Measurements from ENCODE around the gene PTH1R. TPM values are rescaled to one million over a fixed set of nuclear protein-coding genes. Genes with fewer than 3 reads are reported as not detected.

PTH1R gene
- total RNA-seq = 1 to 10 TPM; 5.6 to 8.9 TPM

DNA sequence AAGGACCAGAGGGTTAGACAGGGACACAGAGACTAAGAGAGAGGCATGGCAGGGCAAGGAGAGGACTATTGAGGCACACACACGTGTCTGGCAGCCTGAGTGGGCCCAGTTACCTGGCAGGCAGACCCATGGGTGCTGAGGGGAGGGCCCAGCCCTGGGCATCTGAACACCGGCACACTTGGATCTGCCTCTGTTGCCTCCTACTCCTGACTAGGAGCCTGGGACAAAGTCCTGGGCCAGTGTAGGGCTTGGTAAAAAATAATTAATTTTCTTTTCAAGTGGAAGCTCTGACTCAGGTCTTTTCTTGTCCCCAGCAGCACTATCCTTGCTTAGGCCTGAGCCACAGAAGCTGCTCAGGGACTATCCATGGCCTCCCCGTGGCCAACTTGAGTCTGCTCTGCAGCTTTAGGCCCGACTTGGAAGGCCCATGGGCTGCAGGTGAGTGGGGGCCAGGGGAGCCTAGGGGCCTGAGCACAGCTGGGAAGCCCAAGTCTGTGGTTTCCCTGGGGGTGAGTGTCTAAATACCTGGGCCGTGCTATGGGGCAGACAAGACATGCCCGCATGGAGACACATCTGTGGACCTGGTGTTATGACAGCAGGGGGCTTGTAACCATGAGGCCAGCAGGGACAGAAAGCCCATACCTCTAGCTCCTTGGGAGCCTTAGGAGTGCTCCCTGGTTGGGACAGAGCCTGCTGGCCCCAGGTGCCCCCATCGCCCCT, at the start of gene PTH1R:
TSS of gene PTH1R (plus strand) at position 316 of the 720 bp plus-strand sequence. CDS start 5,839 bp downstream, outside the sequence.
- H3K4me1 ChIP-seq (ENCODE audit: control insufficient read depth in 1 of 2, low read depth in 2 of 2) = peaks cover 23 to 45% of the 10 kb centered on the region in 2 donors

DNA sequence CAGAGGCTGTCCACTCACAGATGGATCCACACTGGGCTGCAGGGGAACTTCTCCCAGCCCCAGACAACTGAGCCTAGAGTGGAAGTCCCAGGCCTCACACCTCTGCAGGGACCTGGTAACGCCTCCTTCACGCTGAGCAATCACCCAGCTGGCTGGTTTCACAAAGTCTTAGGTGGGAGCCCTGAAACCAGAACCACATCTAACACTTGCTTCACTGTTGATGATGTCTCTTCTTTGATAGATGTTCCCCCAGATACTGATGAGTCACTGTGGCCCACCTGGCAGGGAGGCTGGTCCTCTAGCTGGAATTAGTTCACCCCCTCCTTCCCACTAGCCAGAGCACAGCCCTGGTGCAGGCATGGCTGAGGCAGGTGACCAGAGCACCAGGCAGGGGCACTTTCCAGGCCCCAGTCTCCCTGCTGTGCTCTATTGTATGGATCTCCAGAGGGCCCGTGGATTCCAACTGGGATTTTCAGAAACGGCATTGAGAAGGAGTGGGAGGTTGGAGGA, 47.8 kb upstream of the PTH1R start:
- H3K27ac ChIP-seq = no peak overlapping the region
- ATAC-seq (ENCODE audit: insufficient number of reproducible peaks, low FRiP score, low read depth) = no peak
- H3K9me3 ChIP-seq = no peaks in the 10 kb centered on the region
- H3K27me3 ChIP-seq (replicated peaks; ENCODE audit: insufficient read depth) = no peaks in the 10 kb centered on the region
- no peaks in the 10 kb centered on the region for H3K4me1 ChIP-seq (ENCODE audit: control insufficient read depth in 1 of 2, low read depth in 2 of 2)
- TF ChIP-seq, protein P1, sequence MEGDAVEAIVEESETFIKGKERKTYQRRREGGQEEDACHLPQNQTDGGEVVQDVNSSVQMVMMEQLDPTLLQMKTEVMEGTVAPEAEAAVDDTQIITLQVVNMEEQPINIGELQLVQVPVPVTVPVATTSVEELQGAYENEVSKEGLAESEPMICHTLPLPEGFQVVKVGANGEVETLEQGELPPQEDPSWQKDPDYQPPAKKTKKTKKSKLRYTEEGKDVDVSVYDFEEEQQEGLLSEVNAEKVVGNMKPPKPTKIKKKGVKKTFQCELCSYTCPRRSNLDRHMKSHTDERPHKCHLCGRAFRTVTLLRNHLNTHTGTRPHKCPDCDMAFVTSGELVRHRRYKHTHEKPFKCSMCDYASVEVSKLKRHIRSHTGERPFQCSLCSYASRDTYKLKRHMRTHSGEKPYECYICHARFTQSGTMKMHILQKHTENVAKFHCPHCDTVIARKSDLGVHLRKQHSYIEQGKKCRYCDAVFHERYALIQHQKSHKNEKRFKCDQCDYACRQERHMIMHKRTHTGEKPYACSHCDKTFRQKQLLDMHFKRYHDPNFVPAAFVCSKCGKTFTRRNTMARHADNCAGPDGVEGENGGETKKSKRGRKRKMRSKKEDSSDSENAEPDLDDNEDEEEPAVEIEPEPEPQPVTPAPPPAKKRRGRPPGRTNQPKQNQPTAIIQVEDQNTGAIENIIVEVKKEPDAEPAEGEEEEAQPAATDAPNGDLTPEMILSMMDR (IDR thresholded peaks at IDR 0.05) = no peak
- no peaks in the 10 kb centered on the region for H3K36me3 ChIP-seq
- no peak overlapping the region for H3K4me3 ChIP-seq
- no peak for DNase-seq (ENCODE audit: low spot score)

More for the DNA sequence above, at the start of gene PTH1R:
- no peak within 1 kb of the TSS for H3K27ac ChIP-seq
- no peak within 1 kb of the TSS for H3K4me3 ChIP-seq
- TF ChIP-seq, protein P1 (IDR thresholded peaks at IDR 0.05) = no peak
- no peak for DNase-seq (ENCODE audit: low spot score)
- no peak for ATAC-seq (ENCODE audit: insufficient number of reproducible peaks, low FRiP score, low read depth)
- no peaks in the 10 kb centered on the region for H3K36me3 ChIP-seq
- H3K27me3 ChIP-seq (replicated peaks; ENCODE audit: insufficient read depth) = no peaks in the 10 kb centered on the region
- H3K9me3 ChIP-seq = no peaks in the 10 kb centered on the region

DNA sequence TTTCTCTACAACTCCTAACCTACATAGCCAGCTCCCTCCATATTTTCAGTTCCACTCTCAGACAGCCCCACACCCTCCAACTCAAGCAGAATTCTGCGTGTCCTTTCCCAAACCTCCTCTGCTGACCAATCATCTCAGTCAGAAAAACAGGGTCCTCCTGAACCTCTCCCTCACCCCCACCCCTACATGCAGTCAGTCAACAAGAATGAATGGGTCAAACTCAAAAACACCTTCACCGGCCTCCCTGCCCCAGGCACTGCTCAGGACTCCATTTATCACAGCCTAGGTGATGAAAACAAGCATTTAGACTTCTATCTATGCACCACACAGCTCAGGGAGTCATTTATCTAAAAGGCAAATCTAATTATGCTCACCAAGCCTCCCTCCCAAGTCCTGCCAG, 46.7 kb upstream of the PTH1R start:
- TF ChIP-seq, protein P1 (IDR thresholded peaks at IDR 0.05) = no peak
- ATAC-seq (ENCODE audit: insufficient number of reproducible peaks, low FRiP score, low read depth) = no peak

DNA sequence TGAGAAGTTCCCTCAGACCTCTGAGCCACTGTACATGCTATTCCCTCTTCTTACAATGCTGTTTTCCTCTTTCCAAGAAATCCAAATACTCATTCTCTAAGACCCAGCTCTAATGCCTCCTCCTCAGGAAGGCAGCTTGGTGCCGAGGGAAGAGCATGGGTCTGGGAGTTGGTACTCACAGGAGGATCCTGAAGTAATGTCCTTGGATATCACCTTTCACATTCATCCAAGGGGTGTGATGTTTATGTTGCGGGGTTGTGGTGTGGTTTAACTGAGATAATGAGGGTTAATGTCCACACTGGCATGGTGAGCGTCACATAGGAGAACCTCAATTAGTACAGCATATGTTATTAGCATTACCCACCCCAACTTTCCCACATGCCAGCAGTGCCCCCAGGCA, 46.2 kb upstream of the PTH1R start:
- H3K27ac ChIP-seq = no peak overlapping the region
- H3K4me3 ChIP-seq = no peak overlapping the region
- no peak for DNase-seq (ENCODE audit: low spot score)
- no peaks in the 10 kb centered on the region for H3K36me3 ChIP-seq
- TF ChIP-seq, protein P1 (IDR thresholded peaks at IDR 0.05) = no peak
- no peaks in the 10 kb centered on the region for H3K9me3 ChIP-seq
- no peaks in the 10 kb centered on the region for H3K27me3 ChIP-seq (replicated peaks; ENCODE audit: insufficient read depth)
- no peaks in the 10 kb centered on the region for H3K4me1 ChIP-seq (ENCODE audit: control insufficient read depth in 1 of 2, low read depth in 2 of 2)
- no peak for ATAC-seq (ENCODE audit: insufficient number of reproducible peaks, low FRiP score, low read depth)

More for the DNA sequence above, 46.7 kb upstream of the PTH1R start:
- H3K9me3 ChIP-seq = no peaks in the 10 kb centered on the region
- H3K27me3 ChIP-seq (replicated peaks; ENCODE audit: insufficient read depth) = no peaks in the 10 kb centered on the region
- H3K36me3 ChIP-seq = no peaks in the 10 kb centered on the region
- H3K4me3 ChIP-seq = no peak overlapping the region
- no peaks in the 10 kb centered on the region for H3K4me1 ChIP-seq (ENCODE audit: control insufficient read depth in 1 of 2, low read depth in 2 of 2)
- no peak for DNase-seq (ENCODE audit: low spot score)
- no peak overlapping the region for H3K27ac ChIP-seq

DNA sequence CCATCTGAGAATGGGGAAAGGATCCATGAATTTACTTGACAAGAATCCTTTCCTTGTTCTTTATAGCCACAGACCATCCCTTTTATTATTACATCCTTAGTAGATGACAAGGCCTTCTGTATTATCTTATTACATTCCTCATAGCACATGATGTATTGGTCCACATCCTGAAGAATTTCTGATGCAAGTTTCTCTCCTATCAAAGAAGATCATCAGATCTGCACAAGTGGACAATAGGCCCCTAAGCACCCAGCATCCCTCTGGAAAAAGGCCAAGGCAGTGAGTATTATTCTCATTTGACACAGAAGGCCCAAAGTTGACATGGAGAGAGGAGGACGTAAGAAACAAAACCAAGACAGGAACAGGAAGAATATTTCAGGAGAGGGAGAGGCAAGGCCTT, 45.7 kb upstream of the PTH1R start:
- Histone ChIP-seq H3K36me3 (no peaks in the 10 kb centered on the region), H3K4me1 (ENCODE audit: control insufficient read depth in 1 of 2, low read depth in 2 of 2) (no peaks in the 10 kb centered on the region), H3K4me3 (no peak overlapping the region), H3K27me3 (replicated peaks; ENCODE audit: insufficient read depth) (no peaks in the 10 kb centered on the region), H3K27ac (no peak overlapping the region), H3K9me3 (no peaks in the 10 kb centered on the region)
- TF ChIP-seq, protein P1 (IDR thresholded peaks at IDR 0.05) = no peak
- DNase-seq (ENCODE audit: low spot score) (no peak), ATAC-seq (ENCODE audit: insufficient number of reproducible peaks, low FRiP score, low read depth) (no peak)

Measured in thoracic aorta (tissue), 2 donors.